GM12878 (cell line): Measurements from ENCODE around the gene CDCP2. TPM values are rescaled to one million over a fixed set of nuclear protein-coding genes. Genes with fewer than 3 reads are reported as not detected.

Experiments used
- ATAC-seq: fragments of 200-7000 bp; cut with Tn5 transposase; 3 replicates; pipeline ENCODE4 v1.9.1; 2020; ENCODE audit warnings: mild to moderate bottlenecking, moderate library complexity
- BruUV-seq: library from RNA; stranded (reverse); fragments of 400-500 nt; replicated peaks from 2 replicates; lab custom pipeline; 2021; lab: Mats Ljungman, UMichigan
- CTCF ChIA-PET: fragments of 300-600 bp; sonication (Branson Sonifier 250); formaldehyde crosslinking; extraction: SDS; loops from one replicate; lab custom pipeline; 2021; ENCODE audit warnings: inconsistent platforms; lab: Yijun Ruan, JAX
- POLR2A ChIA-PET: fragments of 350-600 bp; formaldehyde crosslinking; extraction: SDS; loops from one replicate; lab custom pipeline; 2021; ENCODE audit warnings: inconsistent platforms; lab: Charles Lee
- RAD21 ChIA-PET: fragments of 300-600 bp; sonication (Branson Sonifier 250); formaldehyde crosslinking; loops from one replicate; lab custom pipeline; 2023; ENCODE audit warnings: antibody characterized with exemption; ENCODE audit not compliant: unreplicated experiment; lab: Charles Lee
- SMC1A ChIA-PET: fragments of 300-600 bp; sonication (Branson Sonifier 250); formaldehyde crosslinking; loops from one replicate; lab custom pipeline; 2023; ENCODE audit not compliant: unreplicated experiment, uncharacterized antibody; lab: Charles Lee
- DNase-seq: peaks from one replicate; pipeline ENCODE4 v3.0.0-alpha.2; 2011; ENCODE audit warnings: low read depth, low spot score
- FAIRE-seq: peaks from 3 replicates; lab custom pipeline; 2011; peaks lifted over from hg19 to GRCh38; lab: Jason Lieb, UNC
- H2AFZ ChIP-seq: 2 replicates; pipeline ENCODE4 v1.6.0; 2011; ENCODE audit warnings: low read depth, low read length, control low read depth; ENCODE audit not compliant: control insufficient read depth
- H3K27ac ChIP-seq: 2 replicates; pipeline ENCODE4 v1.5.1; 2011; ENCODE audit warnings: control low read depth; ENCODE audit not compliant: control insufficient read depth, insufficient read depth
- H3K27me3 ChIP-seq, 2 experiments: replicated peaks in 1 of 2; 2 replicates each; pipeline versions ENCODE4 v1.6.0 to v1.6.1; 2011; ENCODE audit warnings: low read length in 1 of 2; ENCODE audit not compliant: control insufficient read depth in 2 of 2, insufficient read depth in 2 of 2
- H3K36me3 ChIP-seq, 2 experiments: 2 replicates each; pipeline ENCODE4 v1.5.1; 2011; ENCODE audit warnings: low read length in 1 of 2; ENCODE audit not compliant: control insufficient read depth in 2 of 2, insufficient read depth in 2 of 2
- H3K4me1 ChIP-seq: 2 replicates; pipeline ENCODE4 v1.6.1; 2011; ENCODE audit warnings: mild to moderate bottlenecking, low read length, moderate library complexity, mixed read lengths; ENCODE audit not compliant: control insufficient read depth, insufficient read depth
- H3K4me2 ChIP-seq: 2 replicates; pipeline ENCODE4 v1.6.0; 2011; ENCODE audit warnings: control low read depth; ENCODE audit not compliant: control insufficient read depth, insufficient read depth
- H3K4me3 ChIP-seq: fragments of 200-600 bp; sonication (generic); 2 replicates; pipeline ENCODE4 v1.5.1; 2016
- H3K79me2 ChIP-seq: 2 replicates; pipeline ENCODE4 v1.6.0; 2011; ENCODE audit warnings: low read length; ENCODE audit not compliant: control insufficient read depth, insufficient read depth
- H3K9ac ChIP-seq: 2 replicates; pipeline ENCODE4 v1.8.0; 2011; ENCODE audit warnings: low read length, control low read depth, mixed read lengths; ENCODE audit not compliant: control insufficient read depth, insufficient read depth
- H3K9me3 ChIP-seq: replicated peaks from 3 replicates; pipeline ENCODE4 v1.5.1; 2011; ENCODE audit warnings: mild to moderate bottlenecking, low read length; ENCODE audit not compliant: control insufficient read depth, insufficient read depth
- H4K20me1 ChIP-seq: 2 replicates; pipeline ENCODE4 v1.6.0; 2011; ENCODE audit not compliant: control insufficient read depth, insufficient read depth
- BHLHE40 ChIP-seq, 2 experiments: fragments of 450-650 bp in 1 of 2; IDR thresholded peaks; 2 replicates each; pipeline ENCODE4 v1.6.1; 2011 to 2017; ENCODE audit warnings: low read depth in 2 of 2, borderline replicate concordance in 1 of 2, improper control_type of control experiment in 1 of 2, low read length in 1 of 2, mild to moderate bottlenecking in 1 of 2
- HSF1 ChIP-seq: fragments of 150-350 bp; IDR thresholded peaks from 2 replicates; pipeline ENCODE4 v1.6.1; 2014; ENCODE audit warnings: mild to moderate bottlenecking, low read depth, low read length
- LARP7 ChIP-seq: fragments of 450-650 bp; IDR thresholded peaks from 2 replicates; pipeline ENCODE4 v1.6.1; 2017; ENCODE audit warnings: mild to moderate bottlenecking
- NKRF ChIP-seq: fragments of 450-650 bp; conservative IDR thresholded peaks from 2 replicates; pipeline ENCODE4 v1.6.1; 2017; ENCODE audit warnings: mild to moderate bottlenecking, moderate library complexity
- TCF3 ChIP-seq: IDR thresholded peaks from 2 replicates; pipeline ENCODE4 v1.6.1; 2012; ENCODE audit warnings: low read depth, mild to moderate bottlenecking, low read length, borderline replicate concordance; ENCODE audit not compliant: insufficient read depth
- USF2 ChIP-seq: IDR thresholded peaks from 2 replicates; pipeline ENCODE4 v1.6.1; 2011; ENCODE audit warnings: low read depth, low read length, improper control_type of control experiment, borderline replicate concordance
- WGBS: methylation state at CpG from one replicate; pipeline ENCODE4 v1.1.6; 2016; ENCODE audit warnings: low lambda C conversion rate; ENCODE audit not compliant: insufficient replicate concordance, insufficient coverage; ENCODE audit errors: missing lambda C conversion rate; 5-methylcytosine and 5-hydroxymethylcytosine counted together
- in situ Hi-C: fragments of 300-500 bp; cut with MboI; formaldehyde crosslinking; loops from 9 replicates; pipeline ENCODE4 v1.14.3; 2018; ENCODE audit warnings: mixed read lengths
- intact Hi-C: fragments of 100-400 bp; cut with micrococcal nuclease; formaldehyde crosslinking; loops from one replicate; pipeline ENCODE4 v1.14.2; 2022; ENCODE audit not compliant: unreplicated experiment
- polyA plus RNA-seq, 11 experiments: library from polyadenylated mRNA; depleted of rRNA in 4 of 11; unstranded in 6 of 11; stranded (reverse) in 5 of 11; fragments of >200 nt; fragmentation: Nextera tagmentation in 4 of 11; fragmentation: Illumina TruSeq in 1 of 11; extraction: Ambion mirVana in 4 of 11; extraction: Trizol in 1 of 11; gene quantifications; 1 replicate in 1 of 11; 2 replicates in 10 of 11; pipeline versions ENCODE4 v1.2.1 to v1.2.3, GENCODE V29; 2011 to 2016; ENCODE audit warnings: inconsistent platforms in 2 of 11, missing spikeins in 2 of 11, low read depth in 1 of 11
- total RNA-seq, 4 experiments: library from RNA; depleted of rRNA in 3 of 4; stranded (reverse); fragments of >200 nt in 3 of 4; fragmentation: Illumina TruSeq in 1 of 4; extraction: Trizol in 1 of 4; gene quantifications; 2 replicates each; pipeline versions ENCODE4 v1.2.1 to v1.2.3, GENCODE V29; 2013 to 2021

Gene CDCP2
- total and polyA plus RNA-seq, 10 of the 15 experiments (the other 5 are each of a cell fraction or from before 2014, with no cell fraction given), result 0.06 TPM; not detected in 9

GRCh38 chr1:54199151-54199764 is 46.5 kb upstream of the CDCP2 start:
- peak; percentile 4 for ATAC-seq
- ChIA-PET RAD21 (interaction anchor here (0.5 to 2.3 kb wide), 7 partner anchors 18 to 290 kb away, joined by 3 to 9 read pairs (median 4); partner anchors contain the start of gene IFT25), POLR2A (interaction anchor here (0.6 to 1.1 kb wide), 6 partner anchors 9 to 290 kb away, joined by 3 to 9 read pairs (median 4); partner anchors contain the start of genes IFT25 and SSBP3), CTCF (interaction anchor here (2.6 to 3.5 kb wide), 2 partner anchors 17 to 290 kb away, joined by 12 to 16 read pairs; no protein-coding TSS in a partner anchor), SMC1A (interaction anchor here (0.7 to 1.6 kb wide), 3 partner anchors 9 to 18 kb away, joined by 3 to 4 read pairs (median 3); no protein-coding TSS in a partner anchor)
- Histone ChIP-seq H3K27ac (peak overlapping the region; percentile 29), H4K20me1 (no peaks in the 10 kb centered on the region), H3K4me2 (peak overlapping the region; percentile 92), H2AFZ (peak overlapping the region; percentile 92), H3K27me3 (no peaks in the 10 kb centered on the region), H3K9ac (peak overlapping the region; percentile 78), H3K36me3 (peaks cover 0 to 8% of the 10 kb centered on the region in 2 experiments; a peak in 3 of 4 replicates), H3K4me3 (peak overlapping the region; percentile 88), H3K79me2 (peaks cover 41% of the 10 kb centered on the region), H3K9me3 (no peaks in the 10 kb centered on the region), H3K4me1 (0 out of 2 replicates have a peak, but pooled peaks cover 5% of the 10 kb centered on the region)
- DNase-seq, result no peak
- no peak for FAIRE-seq
- 26% methylated on average over 17 of the region's 17 CpGs for WGBS
- TF ChIP-seq NKRF, result 0 out of 2 replicates have a peak, but pooled peaks have one; percentile 15
- no peak for TF ChIP-seq USF2
- no peak for TF ChIP-seq HSF1
- no peak for TF ChIP-seq TCF3
- no peak for TF ChIP-seq BHLHE40 (IDR thresholded peaks at IDR 0.05; ENCODE audit: borderline replicate concordance in 1 of 2, low read depth in 2 of 2, low read length in 1 of 2)
- TF ChIP-seq LARP7, result peak; percentile 56; the same call in 1 of the 2 replicates
- in situ Hi-C loops, result no loop called here
- TSS peak; percentile 90 for BruUV-seq
- intact Hi-C loops, result no loop called here
